Renal cortical epithelial cell (primary cell): ENCODE results near the gene ADK. TPM values are rescaled to one million over a fixed set of nuclear protein-coding genes. Genes with fewer than 3 reads are reported as not detected.
"Not testable (repeated sequence)": the region's sequence is repeated elsewhere in the genome, so short reads cannot be mapped to it uniquely, and the experiment has no call there.

Experiments
- DNase-seq: peaks from one replicate; pipeline ENCODE4 v3.0.0-alpha.2; 2011; ENCODE audit warnings: low read depth
- total RNA-seq: library from RNA; depleted of rRNA; stranded (reverse); fragments of >200 nt; gene quantifications from 2 replicates; pipeline ENCODE4 v1.2.3, GENCODE V29; 2014

ADK gene
- 66.9 and 74.9 TPM in 2 replicates for total RNA-seq

DNA sequence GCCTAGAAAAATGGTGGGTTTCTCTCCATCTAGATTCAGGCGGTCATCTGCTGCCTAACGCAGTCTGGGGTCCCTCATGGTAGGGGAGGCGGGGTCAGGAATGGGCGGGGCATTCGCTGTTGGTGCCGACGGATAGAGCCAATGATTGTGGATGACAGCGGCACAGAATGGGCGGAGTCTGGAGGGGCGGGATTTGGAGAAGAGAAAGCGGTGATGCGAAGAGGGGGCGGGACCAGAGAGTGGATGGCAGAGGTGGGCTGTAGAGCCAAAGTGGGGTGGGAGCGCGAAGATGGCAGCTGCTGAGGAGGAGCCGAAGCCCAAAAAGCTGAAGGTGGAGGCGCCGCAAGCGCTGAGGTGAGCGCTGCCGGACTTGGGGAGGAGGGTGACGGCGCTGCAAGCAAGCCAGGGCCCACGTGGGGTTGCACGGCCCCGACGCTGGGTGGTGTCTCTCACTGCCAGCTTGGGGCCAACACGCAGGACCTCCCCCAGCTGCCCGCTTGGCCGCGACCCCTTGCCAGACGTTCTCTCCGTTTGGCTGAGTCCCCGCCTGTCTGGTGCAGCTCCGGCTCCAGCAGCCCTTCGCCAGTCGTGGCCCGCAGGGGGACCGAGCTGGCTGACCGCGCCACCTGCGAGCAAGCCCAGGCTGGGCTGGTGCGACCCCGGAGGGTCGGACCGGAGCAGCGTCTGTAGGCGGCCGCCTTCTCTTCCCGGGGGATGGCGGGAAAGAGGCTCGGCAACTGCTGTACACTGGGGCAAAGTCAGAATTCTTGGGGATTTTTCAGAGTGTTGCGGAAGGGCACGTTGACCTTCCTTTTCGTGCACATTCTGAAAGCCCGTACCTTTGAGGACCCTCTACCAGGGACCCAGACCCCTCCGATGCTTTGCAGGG lies at the start of gene ADK:
TSS of gene ADK (plus strand) at position 232 of the 889 bp plus-strand sequence. CDS start at position 290, 58 bp downstream.
- peak; percentile 93 for DNase-seq

DNA sequence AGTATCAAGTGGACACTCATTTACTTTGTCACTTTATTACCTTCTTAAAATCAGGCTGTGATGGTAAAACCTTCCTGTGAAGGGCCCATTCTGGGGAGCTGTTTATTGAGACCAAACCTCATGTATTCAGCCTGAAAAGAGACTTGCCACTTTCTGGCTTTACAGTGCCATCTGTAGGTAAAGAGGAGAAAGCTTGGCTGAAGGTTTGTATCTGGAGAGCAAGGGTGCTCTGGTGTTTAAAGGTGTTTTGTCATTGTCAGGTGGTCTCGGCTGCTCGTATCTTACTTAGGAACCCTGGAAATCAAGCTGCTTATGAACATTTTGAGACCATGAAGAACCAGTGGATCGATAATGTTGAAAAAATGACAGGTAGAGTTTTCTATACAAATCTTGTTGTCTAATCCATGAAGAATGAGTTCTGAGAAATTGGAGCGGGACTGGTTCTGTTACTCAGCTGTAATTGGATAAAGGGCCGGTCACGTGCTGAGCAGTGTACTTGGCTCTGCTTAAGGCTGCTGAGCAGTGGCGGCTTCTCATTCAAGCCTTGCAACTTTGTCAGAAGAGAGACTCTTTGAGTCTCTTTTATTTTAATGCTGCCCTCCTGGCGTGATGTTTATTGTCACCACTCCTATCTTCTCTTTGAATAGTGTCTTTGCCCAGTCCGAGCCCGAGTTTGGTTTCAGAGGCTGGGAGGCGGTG lies 47.3 kb upstream of the ADK start:
- peak; percentile 41 for DNase-seq

DNA sequence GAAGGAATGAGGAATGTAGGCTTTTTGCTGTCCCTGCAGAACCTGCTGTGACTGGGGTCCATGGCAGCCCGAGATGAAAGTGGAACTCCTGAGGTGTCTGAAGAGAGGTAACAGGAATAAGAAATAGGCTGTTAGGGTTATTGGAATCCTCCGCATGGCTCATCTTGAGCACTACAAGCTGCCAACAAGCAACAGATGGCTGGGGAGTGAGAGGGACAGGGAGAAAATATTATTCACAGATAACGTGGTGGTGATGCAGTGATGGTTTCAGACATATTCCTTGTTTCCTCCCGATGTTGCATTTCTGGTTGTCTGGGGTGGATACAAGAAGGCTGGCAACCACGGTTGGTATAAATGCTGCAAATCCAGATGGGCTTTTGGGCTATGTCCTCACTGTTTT lies 46.5 kb upstream of the ADK start:
- no peak for DNase-seq

DNA sequence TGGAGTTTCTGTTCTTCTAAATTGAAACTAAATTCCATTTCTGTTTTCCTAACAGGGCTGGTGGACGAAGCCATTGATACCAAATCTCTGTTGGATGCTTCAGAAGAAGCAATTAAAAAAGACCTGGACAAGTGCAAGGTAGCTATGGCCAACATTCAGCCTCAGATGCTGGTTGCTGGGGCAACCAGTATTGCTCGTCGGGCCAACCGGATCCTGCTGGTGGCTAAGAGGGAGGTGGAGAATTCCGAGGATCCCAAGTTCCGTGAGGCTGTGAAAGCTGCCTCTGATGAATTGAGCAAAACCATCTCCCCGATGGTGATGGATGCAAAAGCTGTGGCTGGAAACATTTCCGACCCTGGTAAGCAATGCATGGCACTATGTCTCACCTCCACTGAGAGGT lies 46.0 kb upstream of the ADK start:
- no peak for DNase-seq

DNA sequence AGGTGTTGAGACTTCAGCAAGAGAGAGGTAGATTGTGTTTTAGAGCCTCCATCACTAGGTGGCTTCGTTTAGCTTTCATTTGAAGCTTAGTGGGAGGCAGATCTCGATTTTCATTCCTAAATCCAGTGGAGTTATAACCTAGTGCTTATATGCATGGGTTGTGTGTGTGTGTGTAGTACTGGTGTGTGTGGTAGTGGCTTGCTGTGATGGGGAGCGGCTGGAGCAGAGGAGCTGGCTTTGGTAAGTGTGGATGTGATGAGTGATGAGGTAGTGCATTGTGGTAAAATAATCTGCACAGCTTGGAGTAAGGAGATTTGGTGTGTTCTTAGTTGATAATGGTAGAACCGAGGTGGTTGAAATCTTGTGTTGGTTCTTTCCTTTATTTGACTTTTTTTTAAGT lies 43.6 kb upstream of the ADK start:
- DNase-seq = no peak

DNA sequence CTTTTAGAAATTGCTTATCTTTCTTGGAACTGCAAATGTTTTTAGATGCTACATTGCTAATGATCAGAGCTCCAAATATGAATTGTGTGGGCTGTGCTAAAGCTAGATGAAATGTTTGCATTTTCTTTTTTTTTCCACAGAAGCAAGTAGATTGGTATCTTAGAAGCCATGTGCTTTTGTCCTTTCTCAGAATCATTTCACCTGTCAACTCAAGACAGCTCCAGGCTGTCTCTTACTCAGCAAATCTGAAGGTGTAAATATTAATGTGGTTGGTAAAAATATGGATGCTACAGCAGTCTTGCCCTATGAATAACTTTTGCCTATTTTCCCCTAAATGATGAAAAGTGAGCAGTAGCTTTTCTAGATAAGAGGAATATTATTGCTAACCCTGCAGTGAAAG lies 41.6 kb upstream of the ADK start:
- no peak for DNase-seq

DNA sequence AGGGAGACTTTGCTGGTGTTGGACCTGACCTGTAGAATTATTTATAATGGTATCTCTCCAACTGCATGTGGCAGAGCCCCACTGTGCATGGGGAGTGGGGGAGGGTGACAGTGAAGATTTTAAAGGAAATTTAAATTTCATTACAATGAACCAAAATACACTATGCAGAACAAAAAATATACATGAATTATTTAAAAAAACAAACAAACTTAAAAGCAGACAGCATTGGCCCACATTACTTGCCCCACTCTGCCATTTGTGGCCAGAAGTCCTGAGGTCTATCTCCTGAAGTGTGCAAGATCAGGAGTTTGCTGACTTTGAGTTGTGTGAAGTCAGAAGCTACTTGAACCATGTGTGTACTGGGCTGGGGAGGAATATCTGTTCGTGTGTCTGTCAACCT lies 40.9 kb upstream of the ADK start:
- DNase-seq = no peak

DNA sequence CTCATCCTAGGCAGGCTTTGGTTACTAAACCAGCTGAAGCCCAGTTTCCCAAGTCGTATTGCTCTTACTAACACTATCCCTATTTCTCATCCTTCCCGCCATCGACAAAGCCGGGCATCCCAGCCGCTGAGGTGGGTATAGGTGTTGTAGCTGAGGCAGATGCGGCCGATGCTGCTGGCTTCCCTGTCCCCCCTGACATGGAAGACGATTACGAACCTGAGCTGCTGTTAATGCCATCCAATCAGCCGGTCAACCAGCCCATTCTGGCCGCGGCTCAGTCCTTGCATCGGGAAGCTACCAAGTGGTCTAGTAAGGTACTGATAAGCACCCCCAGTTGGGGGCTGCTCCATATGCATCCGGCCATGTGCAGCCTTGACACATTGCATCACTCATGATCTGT lies 39.2 kb upstream of the ADK start:
- no peak for DNase-seq

DNA sequence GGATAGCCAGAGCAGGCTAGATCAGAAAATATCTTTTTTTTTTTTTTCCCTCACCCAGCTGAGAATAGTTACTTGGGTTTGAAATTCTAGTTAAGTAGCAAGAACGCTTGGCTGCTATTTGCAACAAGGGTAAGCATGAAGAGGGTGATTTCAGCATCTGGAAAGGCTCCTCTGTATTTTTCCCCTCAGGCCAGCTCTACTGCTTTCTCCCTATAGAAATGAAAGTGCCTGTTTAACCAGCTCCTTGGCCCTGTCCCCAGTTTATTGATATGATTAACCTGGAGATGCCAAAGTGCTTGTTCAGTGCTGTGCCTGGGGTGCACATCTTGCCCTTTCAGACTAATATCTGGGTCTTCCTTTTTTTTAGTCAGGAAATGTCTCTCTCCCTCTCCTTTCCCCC lies 37.5 kb upstream of the ADK start:
- peak; percentile 70 for DNase-seq

DNA sequence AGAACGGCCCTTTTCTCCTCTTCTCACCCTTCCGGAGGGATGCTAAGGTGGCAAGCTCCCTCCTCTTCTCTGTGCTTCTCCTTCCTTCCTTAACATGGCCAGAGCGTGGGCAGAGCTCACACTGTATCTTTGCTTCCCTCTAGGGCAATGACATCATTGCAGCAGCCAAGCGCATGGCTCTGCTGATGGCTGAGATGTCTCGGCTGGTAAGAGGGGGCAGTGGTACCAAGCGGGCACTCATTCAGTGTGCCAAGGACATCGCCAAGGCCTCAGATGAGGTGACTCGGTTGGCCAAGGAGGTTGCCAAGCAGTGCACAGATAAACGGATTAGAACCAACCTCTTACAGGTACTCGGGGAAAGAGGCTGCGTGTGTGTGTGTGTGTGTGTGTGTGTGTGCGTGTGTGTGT lies 37.0 kb upstream of the ADK start:
- DNase-seq = no peak

DNA sequence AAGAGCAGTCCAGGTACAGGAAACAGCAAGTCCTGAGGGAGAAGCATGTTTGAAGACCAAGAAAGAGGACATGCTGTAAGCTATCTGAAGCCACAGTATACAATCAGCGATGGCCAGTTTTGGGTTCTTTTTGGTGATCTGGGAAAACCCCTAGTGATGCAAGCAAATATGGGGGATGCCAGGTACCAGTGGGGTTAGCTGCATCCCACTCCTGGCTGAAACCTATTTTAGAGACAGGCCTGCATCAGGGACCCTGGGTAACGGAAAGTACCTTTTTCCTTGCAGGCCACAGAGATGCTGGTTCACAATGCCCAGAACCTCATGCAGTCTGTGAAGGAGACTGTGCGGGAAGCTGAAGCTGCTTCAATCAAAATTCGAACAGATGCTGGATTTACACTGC lies 33.3 kb upstream of the ADK start:
- DNase-seq = no peak

DNA sequence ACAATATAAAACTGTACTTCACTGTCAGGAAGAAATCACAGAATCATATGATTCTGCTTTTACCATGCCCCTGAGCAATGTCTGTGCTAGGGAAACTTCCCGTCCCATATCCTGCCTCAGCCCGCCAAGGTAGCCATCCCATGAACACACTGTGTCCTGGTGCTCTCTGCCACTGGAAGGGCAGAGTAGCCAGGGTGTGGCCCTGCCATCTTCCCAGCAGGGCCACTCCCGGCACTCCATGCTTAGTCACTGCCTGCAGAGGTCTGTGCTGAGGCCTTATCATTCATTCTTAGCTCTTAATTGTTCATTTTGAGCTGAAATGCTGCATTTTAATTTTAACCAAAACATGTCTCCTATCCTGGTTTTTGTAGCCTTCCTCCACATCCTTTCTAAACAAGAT lies 32.2 kb upstream of the ADK start:
- DNase-seq = no peak

DNA sequence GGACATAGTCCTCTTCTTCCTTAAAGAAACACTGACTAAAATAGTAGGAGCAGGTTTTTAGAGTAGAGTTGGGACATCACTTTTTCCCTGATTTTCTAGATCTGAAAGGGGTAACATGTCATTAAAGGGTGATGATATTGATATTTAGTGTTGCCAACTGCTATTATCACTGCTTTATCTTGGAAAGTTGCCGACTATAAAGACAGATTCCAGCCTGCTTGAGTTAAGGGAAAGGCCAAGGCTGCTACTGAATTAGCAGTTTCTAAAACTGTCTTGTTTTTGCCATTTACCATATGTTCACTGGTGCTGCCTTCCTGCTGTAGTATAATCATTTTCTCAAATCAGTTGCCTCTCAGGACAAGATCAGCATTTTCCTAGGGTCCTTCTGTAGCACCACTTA lies 30.1 kb upstream of the ADK start:
- no peak for DNase-seq

DNA sequence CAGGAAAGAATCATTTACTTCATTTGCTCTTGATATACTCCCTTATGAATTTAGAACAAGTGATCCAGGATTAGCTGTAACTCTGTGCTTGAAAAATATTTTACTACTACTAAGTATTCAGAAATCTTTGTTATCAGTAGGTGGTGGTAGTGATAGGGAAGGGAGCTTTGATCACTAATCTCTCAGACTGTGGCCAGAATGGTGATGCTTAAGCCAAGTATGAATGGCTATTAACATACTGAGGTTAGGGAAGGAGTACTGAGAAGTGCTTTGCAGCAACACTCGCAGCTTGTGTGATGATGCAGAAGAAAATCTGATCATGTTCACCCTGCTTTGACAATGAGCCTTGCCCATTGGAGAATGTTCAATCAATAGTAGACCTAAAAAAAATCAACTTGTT lies 29.7 kb upstream of the ADK start:
- DNase-seq = no peak

DNA sequence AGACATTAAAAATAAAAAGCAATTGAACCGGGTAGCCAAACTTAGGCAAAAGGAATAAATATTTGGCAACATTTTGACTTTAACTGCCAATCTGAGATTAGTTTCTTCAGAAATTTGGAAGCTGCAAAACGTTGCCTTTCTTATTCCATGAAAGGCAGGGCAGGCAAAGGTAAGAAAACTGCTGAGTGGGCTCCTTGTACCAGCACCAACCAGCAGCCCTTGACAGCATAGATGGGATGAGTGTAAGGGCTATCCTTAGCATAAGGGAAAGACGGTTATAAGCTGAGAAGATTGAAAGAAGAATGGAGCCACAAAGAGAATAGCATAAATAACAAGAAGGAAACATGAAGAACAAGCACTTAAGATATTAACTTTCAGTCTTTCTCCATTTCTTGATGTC lies 29.0 kb upstream of the ADK start:
- no peak for DNase-seq

DNA sequence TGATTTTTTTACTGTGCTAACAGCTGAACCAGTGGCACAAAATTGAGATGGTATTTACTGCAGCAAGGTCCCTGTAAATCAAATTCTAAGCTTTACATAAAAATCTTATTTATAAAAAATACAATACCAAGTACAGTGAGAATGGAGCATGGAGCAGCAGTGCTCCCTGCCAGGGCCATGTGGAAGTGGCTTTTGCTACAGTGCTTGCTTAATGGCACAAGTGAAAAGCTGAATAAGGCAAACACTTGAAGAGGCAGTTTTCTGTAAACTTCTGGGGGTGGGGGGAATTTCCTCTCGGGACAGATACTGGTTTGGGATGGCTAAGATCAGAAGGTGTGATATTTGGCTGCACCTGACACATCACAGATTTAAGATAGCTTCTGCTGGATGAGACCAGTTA lies 27.9 kb upstream of the ADK start:
- DNase-seq = no peak

DNA sequence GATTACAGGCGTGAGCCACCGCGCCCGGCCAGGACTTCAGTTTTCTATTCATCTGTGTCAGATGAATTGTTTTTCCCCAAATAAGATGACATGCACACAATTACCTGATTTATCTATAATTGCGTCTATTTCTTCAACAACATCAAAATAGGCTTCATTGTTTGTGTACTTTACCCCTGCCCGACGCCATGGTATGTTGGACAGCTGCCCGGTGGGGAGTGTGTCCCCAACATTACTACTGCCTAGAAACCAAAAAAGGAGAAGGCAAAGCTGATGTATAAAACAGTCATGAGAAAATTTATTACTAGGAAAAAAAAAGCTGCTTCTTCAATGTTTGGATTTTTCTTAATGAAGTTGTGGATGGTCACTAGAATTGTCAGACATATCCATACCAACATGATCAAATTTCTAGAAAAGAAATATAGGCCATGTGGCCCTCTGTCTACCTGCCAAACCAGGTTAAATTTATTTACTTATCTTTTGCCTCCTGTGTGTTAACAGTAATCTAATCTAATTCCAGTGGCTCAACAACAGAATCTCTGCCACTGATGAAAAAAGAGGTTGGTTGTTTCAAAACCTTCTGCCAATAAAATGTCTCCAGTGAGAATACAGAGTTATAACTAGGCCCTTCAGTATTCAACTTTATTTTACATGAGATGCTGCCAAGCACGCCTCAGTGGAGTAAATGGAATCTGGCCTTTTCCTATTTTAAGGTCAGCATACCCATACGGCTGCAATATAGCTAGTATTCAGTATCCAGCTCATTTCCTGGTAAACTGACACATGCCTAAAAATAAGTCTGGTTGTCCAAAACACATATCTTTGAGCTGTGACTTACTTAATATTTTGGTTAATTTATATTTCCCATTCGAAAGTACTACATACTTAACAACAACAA lies 16.8 kb upstream of the ADK start:
- DNase-seq = no peak

DNA sequence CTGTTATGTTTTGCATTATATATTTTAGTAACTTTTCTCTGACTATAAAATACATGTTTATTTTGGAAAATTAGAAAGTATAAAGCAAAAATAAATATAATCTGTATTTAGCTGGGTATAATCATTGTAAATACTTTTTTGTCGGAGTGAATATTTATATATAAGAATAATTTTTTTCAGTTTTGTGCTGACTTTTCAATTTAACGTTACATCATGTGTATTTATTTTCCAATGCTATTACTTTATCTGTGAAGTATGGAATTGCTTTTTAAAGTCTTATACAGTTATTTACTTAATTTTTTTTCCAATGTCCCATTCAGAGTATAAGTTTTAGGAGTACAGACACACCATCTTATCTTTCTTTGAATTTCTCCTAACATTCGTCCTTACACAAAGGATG lies 15.6 kb upstream of the ADK start:
- no peak for DNase-seq

DNA sequence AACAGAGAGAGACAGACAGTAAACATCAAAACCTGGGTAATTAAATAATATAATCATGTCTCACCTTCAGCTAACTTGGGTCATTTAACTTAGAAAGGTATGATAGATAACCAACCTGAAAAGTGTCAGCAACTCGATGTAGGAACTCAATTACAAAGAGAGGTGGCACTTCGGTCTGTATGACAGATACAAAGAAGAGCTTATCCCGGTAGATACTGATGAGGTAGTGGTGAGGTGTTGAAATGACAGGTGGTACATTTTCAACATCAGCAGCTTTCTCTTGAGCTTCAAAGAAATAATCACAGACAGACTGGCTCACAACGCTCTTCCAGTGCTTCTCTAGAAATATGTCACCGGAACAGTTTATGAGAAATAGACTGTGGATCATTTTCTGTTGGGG lies 13.0 kb upstream of the ADK start:
- DNase-seq = no peak

DNA sequence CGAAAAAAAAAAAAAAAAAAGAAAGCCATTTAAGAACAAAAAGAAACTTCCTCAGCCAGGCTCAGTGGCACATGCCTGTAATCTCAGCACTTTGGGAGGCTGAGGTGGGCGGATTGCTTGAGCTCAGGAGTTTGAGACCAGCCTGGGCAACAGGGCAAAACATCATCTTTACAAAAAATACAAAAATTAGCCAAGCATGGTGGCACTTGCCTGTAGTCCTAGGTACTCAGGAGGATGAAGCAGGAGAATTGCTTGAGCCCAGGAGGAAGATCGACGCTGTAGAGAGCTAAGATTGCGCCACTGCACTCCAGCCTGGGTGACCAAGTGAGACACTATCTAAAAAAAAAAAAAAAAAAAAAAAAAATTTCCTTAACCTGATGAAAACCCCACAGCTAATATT lies 12.4 kb upstream of the ADK start:
- DNase-seq = not testable (repeated sequence)

DNA sequence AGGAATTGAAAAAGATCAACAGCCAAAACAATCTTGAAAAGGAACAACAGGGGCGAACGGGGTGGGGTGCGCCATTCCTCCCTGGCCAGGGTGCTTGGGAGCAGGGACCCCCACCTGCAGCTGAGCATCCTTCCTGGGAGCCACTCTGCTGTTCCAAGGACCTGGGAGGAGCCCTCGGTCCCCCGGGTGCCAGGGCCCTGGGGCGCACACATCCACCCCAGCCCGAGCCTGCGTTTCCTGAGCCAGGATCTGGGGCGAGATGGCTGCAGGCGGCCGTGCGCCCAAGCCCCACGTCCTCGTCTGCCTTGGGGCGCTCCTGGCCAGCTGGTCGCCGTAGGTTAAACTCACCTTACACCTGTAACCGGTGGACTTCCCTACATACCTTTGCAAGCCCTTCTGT lies 11.0 kb upstream of the ADK start:
- no peak for DNase-seq

DNA sequence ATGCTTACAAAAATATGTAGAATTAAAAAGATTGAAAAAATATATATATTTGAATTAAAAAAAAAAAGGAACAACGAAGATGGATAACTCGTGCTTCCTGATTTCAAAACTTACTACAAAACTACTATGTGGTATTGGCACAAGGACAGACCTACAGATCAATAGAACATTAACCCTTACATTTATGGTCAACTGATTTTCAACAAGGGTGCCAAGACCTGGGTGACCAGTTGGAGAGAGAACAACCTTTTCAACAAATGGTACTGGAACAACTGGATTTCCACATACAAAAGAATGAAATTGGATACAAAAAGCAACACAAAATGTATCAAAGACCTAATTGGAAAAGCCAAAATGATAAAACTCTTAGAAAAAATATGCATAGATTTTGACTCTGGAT lies 10.5 kb upstream of the ADK start:
- DNase-seq = no peak
